ENCODE data around the gene STRADA. TPM values are rescaled to one million over a fixed set of nuclear protein-coding genes. Genes with fewer than 3 reads are reported as not detected.

Gene STRADA
- total RNA-seq, 1 donor from 2014 or later, result 42.9 TPM

DNA sequence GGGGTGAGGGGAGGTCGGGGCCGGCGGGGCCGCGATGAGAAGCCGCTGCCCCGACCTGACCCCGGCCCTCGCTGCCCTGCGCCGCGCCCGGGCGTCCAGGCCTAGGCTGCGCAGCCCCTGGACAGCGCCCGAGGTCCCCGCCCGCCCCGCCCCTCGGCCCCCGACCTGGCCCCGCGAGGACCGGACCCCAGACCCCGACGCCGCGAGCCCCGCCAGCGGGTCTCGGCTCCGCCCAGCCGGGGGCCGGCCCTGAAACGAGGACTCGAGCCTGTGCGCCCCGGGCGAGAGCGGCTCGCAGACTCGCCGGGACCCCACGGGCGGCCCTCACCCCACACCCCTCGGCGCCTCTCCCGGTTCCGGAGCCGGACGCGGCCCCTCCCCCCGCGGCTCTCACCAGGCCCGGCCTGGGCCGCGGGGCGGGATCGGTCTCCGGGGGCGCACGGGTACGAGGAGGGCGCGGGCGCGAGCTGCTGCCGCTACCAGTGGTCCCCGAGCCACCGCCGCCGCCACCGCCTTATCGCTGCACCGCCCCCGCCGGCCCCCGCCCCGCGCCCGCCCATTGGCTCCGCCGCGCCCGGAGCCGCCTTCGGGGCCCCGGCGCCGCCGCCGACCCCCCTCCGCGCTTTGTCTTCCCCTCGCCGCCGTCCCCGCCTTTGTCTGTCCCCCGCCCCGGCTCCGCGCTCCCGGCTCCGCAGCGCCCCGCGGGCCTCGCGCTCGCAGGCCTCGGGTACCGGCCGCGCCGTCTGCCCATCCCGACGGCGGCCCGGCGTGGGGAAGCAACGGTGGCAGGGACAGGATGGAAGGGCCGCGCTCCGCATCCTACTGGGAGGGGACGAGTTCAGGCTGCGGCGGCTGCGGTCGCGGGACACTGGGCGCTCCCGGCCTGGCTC, 41.7 kb downstream of the STRADA start, which contains the start of gene LIMD2:
LIMD2 (minus strand) TSS at position 488 of the 890 bp plus-strand sequence. CDS start 827 bp downstream, outside the sequence.
- Mint-ChIP-seq H3K27ac (ENCODE audit: unreplicated experiment) (peak within 1 kb of the TSS; percentile 64), H3K36me3 (ENCODE audit: unreplicated experiment) (peaks cover 13% of the 10 kb centered on the region), H3K9me3 (ENCODE audit: unreplicated experiment) (no peaks in the 10 kb centered on the region), H3K27me3 (ENCODE audit: unreplicated experiment) (no peaks in the 10 kb centered on the region), H3K4me1 (ENCODE audit: unreplicated experiment) (peaks cover 31% of the 10 kb centered on the region), H3K4me3 (ENCODE audit: unreplicated experiment) (peak within 1 kb of the TSS; percentile 77)
- TF ChIP-seq, protein P1, sequence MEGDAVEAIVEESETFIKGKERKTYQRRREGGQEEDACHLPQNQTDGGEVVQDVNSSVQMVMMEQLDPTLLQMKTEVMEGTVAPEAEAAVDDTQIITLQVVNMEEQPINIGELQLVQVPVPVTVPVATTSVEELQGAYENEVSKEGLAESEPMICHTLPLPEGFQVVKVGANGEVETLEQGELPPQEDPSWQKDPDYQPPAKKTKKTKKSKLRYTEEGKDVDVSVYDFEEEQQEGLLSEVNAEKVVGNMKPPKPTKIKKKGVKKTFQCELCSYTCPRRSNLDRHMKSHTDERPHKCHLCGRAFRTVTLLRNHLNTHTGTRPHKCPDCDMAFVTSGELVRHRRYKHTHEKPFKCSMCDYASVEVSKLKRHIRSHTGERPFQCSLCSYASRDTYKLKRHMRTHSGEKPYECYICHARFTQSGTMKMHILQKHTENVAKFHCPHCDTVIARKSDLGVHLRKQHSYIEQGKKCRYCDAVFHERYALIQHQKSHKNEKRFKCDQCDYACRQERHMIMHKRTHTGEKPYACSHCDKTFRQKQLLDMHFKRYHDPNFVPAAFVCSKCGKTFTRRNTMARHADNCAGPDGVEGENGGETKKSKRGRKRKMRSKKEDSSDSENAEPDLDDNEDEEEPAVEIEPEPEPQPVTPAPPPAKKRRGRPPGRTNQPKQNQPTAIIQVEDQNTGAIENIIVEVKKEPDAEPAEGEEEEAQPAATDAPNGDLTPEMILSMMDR (IDR thresholded peaks at IDR 0.05), result no peak
- no peak for DNase-seq (ENCODE audit: extremely low spot score, unreplicated experiment)

DNA sequence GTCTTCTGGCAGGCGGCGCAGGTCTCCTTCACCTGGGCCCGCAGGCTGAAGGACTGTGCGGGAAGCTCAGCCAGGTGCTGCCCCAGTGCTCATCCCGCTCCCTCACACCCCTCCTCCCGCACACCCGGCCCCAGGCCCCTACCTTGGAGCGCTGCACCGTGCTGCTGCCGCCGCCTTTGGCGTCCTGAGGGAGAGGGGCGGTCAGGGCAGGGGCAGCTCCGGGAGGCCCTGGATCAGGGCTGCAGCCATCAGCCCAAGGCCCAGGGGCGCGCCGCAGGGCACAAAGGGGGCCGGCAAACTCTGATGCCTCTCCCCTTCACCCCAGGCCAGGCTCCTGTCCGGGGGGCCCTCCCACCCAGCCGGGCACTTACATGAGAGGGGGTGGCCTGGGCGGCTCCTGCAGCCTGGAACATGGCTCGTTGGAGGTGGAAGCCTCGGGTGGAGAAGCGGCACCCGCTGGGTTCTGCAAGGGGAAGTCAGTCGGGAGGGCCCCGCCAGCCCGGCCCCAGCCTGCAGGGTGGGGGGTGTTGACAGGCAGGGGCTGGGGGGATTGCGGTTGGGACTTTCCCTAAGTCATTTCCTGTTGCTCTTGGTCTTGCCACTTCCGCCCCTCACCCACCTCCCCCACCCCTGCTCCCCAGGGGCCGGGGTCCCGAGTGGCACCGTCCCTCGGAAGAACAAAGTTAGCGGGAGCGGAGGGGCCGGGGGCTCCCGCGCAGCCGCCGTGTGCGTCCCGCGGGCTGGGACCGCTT, 42.5 kb downstream of the STRADA start:
- H3K4me3 Mint-ChIP-seq (ENCODE audit: unreplicated experiment), result peak overlapping the region; percentile 77

DNA sequence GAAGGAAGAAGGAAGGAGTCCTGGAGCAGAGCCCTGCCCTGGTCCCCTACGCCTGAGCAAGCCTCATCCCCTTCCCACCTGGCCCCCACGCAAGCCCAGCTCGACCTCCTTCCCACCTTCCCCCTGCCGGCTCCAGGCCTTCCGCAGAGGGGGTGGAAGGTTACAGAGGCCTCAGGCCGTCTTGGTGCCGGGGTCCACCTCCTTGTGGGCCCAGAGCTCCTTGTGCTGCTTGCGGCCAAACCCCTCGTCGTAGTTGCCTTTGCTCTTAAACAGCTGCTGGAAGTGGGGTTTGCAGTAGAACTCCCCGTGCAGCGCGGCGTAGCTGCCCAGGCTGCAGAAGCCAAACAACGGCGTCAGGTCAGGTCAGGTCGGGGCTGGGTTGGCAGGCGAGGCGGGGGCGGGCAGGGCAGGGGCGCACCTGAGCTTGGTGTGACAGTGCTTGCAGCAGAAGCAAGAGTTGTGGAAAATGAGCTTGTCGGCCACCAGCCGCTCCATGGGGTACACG, 43.2 kb downstream of the STRADA start:
- H3K27ac Mint-ChIP-seq (ENCODE audit: unreplicated experiment), result no peak overlapping the region
- H3K27me3 Mint-ChIP-seq (ENCODE audit: unreplicated experiment), result no peaks in the 10 kb centered on the region
- DNase-seq (ENCODE audit: extremely low spot score, unreplicated experiment), result no peak
- TF ChIP-seq, protein P1 (IDR thresholded peaks at IDR 0.05), result no peak
- peaks cover 10% of the 10 kb centered on the region for H3K36me3 Mint-ChIP-seq (ENCODE audit: unreplicated experiment)
- H3K9me3 Mint-ChIP-seq (ENCODE audit: unreplicated experiment), result no peaks in the 10 kb centered on the region
- H3K4me3 Mint-ChIP-seq (ENCODE audit: unreplicated experiment), result peak overlapping the region; percentile 77
- H3K4me1 Mint-ChIP-seq (ENCODE audit: unreplicated experiment), result peaks cover 32% of the 10 kb centered on the region

More for the DNA sequence above, 42.5 kb downstream of the STRADA start:
- TF ChIP-seq, protein P1 (IDR thresholded peaks at IDR 0.05), result no peak
- no peak overlapping the region for H3K27ac Mint-ChIP-seq (ENCODE audit: unreplicated experiment)
- DNase-seq (ENCODE audit: extremely low spot score, unreplicated experiment), result no peak
- H3K27me3 Mint-ChIP-seq (ENCODE audit: unreplicated experiment), result no peaks in the 10 kb centered on the region
- H3K36me3 Mint-ChIP-seq (ENCODE audit: unreplicated experiment), result peaks cover 13% of the 10 kb centered on the region
- H3K4me1 Mint-ChIP-seq (ENCODE audit: unreplicated experiment), result peaks cover 34% of the 10 kb centered on the region
- no peaks in the 10 kb centered on the region for H3K9me3 Mint-ChIP-seq (ENCODE audit: unreplicated experiment)

DNA sequence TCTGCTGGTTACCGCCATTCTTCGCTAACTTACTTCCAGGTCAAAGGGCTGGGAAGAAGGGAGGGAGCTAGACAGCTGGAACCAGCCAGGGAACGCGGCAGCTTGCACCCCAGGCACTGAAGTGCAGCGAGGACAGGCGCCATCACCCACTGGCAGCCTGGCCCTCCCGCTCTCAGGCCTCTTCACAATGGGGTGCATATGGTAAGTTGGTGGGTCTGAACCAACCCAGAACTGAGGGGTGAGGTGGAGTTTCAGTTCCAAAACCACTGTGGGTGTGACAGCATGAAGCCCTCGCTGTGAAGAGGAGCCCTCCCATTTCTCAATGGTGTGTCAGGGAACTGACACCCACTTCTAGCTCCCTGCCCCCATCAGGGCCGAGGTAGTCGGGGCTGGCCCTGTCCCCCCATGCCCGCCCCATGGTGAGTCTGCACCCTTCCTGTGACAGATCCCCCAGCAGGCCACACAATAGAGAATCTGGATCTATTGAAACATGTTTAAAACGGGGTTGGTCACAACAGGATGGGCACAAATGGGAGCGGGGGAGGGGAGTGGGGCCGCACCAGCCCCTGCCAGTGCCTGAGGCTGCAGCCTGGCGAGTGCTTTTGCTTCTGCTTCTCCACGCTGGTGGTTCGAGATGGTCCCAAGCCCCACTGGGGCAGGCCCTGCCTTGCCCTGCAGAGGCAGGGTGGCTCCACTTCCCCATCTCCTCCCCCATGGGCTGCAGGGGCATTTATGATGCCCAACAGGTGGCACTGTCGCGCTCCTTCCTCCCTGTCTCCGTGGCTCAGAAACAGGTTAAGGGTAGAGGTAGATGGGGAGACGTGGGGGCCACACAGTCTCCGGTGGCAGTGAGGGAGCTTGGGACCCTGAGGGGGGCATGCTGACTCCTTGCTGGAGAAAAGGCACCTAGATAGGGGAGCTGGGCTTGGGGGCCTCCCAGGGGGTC, 44.0 kb downstream of the STRADA start:
- Mint-ChIP-seq H3K27ac (ENCODE audit: unreplicated experiment) (peak overlapping the region; percentile 47), H3K4me3 (ENCODE audit: unreplicated experiment) (peak overlapping the region; percentile 45), H3K27me3 (ENCODE audit: unreplicated experiment) (no peaks in the 10 kb centered on the region), H3K4me1 (ENCODE audit: unreplicated experiment) (peaks cover 28% of the 10 kb centered on the region), H3K9me3 (ENCODE audit: unreplicated experiment) (no peaks in the 10 kb centered on the region), H3K36me3 (ENCODE audit: unreplicated experiment) (peaks cover 3% of the 10 kb centered on the region)
- DNase-seq (ENCODE audit: extremely low spot score, unreplicated experiment), result no peak
- TF ChIP-seq, protein P1 (IDR thresholded peaks at IDR 0.05), result peak; percentile 52
